ENCODE results near the gene ATP8B2.

DNA sequence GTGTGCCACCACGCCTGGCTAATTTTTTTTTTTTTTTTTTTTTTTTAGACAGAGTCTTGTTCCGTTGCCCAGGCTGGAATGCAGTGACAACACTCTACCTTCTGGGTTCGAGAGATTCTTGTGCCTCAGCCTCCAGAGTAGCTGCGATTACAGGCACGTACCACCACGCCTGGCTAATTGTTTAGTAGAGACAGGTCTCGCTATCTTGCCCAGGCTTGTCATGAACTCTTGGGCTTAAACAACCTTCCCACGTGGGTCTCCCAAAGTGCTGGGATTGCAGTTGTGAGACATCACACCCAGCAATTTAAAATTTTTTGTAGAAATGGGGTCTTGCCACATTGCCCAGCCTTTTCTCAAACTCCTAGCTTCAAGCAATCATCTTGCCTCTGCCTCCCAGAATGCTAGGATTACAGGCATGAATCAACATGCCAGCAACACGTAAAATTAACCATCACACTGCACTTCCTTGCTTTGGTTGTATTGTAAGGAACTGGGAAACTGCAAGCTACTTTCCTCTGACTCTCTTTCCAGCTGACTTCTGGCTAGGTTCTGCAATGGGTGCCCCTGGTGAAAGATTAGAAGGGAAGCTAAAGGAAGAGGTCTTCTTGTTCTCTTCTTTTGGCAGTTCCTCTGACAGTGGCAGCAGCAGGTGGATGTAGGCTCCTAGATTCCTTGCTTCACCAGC lies 65.9 kb downstream of the ATP8B2 start:
- TF ChIP-seq, protein P1, sequence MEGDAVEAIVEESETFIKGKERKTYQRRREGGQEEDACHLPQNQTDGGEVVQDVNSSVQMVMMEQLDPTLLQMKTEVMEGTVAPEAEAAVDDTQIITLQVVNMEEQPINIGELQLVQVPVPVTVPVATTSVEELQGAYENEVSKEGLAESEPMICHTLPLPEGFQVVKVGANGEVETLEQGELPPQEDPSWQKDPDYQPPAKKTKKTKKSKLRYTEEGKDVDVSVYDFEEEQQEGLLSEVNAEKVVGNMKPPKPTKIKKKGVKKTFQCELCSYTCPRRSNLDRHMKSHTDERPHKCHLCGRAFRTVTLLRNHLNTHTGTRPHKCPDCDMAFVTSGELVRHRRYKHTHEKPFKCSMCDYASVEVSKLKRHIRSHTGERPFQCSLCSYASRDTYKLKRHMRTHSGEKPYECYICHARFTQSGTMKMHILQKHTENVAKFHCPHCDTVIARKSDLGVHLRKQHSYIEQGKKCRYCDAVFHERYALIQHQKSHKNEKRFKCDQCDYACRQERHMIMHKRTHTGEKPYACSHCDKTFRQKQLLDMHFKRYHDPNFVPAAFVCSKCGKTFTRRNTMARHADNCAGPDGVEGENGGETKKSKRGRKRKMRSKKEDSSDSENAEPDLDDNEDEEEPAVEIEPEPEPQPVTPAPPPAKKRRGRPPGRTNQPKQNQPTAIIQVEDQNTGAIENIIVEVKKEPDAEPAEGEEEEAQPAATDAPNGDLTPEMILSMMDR (IDR thresholded peaks at IDR 0.05 in 4 of 5, conservative IDR thresholded peaks at IDR 0.05 in 1 of 5), result no peak
- TF ChIP-seq POLR2A (IDR thresholded peaks at IDR 0.05), result no peak

Measured in gastrocnemius medialis (tissue), 4 donors.